Sigmoid colon (tissue), 4 donors: ENCODE results near the gene FGF14.

Experiments
- EP300 ChIP-seq, 4 donors: sonication (generic); formaldehyde crosslinking; IDR thresholded peaks; one replicate each; pipeline ENCODE4 v1.6.1; 2017; ENCODE audit warnings: antibody characterized with exemption in 4 of 4
- POLR2A ChIP-seq, 2 donors: fragments of 450-650 bp; IDR thresholded peaks; one replicate each; pipeline ENCODE4 v1.6.1; 2016; ENCODE audit warnings: antibody characterized with exemption in 2 of 2, mild to moderate bottlenecking in 2 of 2, moderate library complexity in 2 of 2
- TF ChIP-seq, protein P1 (sequence below), 4 experiments: fragments of 450-650 bp in 3 of 4; fragments of 200-600 bp in 1 of 4; IDR thresholded peaks; one replicate each; pipeline ENCODE4 v1.5.1; 2016 to 2019; ENCODE audit warnings: antibody characterized with exemption in 4 of 4, mild to moderate bottlenecking in 3 of 4, moderate library complexity in 2 of 4

DNA sequence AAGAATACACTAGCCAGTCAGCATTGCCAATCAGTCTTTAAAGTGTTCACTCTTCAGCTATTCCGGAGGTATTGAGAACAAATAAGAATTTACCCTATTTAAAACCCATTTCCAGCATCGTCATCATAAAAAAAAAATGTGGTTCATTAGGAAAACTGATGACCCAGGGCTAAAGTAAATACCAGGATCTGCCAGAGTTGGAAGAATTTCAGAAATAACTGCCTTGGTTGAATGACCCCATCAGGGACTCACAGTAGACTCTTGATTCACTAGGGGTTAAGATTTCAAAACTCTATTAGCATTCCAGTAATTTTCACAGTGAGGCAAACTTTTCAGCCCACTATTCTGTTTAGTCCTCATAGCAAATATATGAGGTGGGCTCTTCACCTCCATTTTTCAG, 572.4 kb downstream of the FGF14 start:
- TF ChIP-seq EP300 (IDR thresholded peaks at IDR 0.05) (no peak), POLR2A (IDR thresholded peaks at IDR 0.05) (no peak)
- TF ChIP-seq, protein P1, sequence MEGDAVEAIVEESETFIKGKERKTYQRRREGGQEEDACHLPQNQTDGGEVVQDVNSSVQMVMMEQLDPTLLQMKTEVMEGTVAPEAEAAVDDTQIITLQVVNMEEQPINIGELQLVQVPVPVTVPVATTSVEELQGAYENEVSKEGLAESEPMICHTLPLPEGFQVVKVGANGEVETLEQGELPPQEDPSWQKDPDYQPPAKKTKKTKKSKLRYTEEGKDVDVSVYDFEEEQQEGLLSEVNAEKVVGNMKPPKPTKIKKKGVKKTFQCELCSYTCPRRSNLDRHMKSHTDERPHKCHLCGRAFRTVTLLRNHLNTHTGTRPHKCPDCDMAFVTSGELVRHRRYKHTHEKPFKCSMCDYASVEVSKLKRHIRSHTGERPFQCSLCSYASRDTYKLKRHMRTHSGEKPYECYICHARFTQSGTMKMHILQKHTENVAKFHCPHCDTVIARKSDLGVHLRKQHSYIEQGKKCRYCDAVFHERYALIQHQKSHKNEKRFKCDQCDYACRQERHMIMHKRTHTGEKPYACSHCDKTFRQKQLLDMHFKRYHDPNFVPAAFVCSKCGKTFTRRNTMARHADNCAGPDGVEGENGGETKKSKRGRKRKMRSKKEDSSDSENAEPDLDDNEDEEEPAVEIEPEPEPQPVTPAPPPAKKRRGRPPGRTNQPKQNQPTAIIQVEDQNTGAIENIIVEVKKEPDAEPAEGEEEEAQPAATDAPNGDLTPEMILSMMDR (IDR thresholded peaks at IDR 0.05) = no peak
